Dedifferentiated amniotic fluid mesenchymal stem cell (primary cell): ENCODE data around the gene ROPN1B.
A peak's percentile ranks its signal among the peaks of the same experiment; 100 is the strongest.

Experiments
- DNase-seq: peaks from one replicate; pipeline ENCODE4 v3.0.0-alpha.2; 2016; ENCODE audit errors: extremely low spot score

The ROPN1B gene

GRCh38 chr3:126004692-126005091 lies 35.7 kb downstream of the ROPN1B start:
- DNase-seq, result no peak

DNA sequence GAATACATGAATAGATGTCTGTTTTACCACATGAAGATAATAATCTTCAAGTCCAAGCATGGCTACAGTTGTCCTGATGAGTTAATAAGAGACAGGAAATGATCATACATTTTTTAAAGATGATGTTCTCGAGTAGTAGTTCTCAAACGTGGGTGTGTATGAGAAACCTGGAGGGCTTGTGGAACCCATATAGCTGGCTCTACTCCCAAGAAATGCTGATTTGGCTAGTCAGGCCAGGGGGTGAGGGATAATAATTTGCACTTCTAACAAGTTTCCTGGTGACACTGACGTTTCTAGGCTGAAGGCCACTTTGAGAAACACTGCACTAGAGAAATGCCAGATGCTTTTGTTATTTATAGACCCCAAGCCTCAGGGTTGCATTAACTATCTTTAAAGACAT lies 37.0 kb downstream of the ROPN1B start:
- no peak for DNase-seq

DNA sequence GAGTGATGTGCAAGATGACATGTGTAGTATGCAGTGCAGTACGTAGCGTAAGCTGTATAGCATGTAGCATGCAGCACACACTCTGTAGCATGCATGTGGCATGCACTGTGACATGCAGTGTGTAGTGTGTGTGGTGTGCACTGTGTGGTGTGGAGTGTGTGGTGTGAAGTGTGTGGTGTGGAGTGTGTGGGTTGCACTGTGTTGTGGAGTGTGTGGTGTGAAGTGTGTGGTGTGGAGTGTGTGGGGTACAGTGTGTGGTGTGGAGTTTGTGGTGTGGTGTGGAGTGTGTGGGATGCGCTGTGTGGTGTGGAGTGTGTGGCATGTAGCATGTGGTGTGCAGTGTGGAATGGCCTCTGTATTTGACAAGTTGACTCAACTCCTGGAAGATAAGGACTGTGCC lies 39.2 kb downstream of the ROPN1B start:
- DNase-seq, result no peak

GRCh38 chr3:126009181-126009580 lies 40.2 kb downstream of the ROPN1B start:
- DNase-seq, result no peak

DNA sequence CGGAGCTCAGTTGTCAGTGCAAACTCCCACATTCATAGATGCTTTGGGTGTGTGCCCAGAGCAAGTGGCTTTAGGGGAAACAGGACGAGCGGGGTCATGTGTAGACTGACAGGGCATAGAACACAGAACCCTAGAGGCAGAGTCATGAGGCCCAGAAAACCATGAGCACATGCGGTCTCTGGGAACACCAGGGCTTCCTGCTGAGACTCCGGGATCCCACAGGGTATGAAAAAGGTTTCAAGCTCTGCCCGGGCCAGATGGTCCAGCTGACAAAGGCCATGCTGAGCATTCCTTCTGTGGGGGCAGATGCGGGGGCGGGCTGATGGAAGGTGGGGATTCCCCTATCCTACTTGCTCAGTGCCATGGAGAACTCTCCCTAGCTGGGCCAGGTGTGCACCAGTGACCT lies 44.8 kb downstream of the ROPN1B start:
- DNase-seq, result no peak

GRCh38 chr3:126014252-126014651 lies 45.3 kb downstream of the ROPN1B start:
- peak; percentile 51 for DNase-seq

DNA sequence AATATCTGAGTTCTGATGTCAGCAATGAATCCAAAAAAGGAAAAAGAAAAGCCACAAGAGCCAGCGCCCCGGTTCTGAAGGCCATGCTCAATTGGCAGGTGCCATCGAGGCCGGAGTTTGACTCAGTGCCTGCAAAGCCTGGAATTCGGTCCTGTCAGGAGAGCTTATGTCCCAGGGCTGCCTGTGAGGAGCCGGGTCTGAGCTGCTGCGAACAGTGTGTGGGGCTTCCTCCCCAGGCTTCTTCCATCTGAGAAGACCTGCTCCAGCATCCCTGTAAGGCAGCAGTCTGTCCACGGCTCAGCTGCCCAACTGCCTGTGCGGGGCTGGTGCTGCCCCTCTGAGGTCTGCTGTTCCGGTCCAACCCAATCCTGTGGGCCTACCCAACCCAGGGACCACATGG lies 46.1 kb downstream of the ROPN1B start:
- no peak for DNase-seq

DNA sequence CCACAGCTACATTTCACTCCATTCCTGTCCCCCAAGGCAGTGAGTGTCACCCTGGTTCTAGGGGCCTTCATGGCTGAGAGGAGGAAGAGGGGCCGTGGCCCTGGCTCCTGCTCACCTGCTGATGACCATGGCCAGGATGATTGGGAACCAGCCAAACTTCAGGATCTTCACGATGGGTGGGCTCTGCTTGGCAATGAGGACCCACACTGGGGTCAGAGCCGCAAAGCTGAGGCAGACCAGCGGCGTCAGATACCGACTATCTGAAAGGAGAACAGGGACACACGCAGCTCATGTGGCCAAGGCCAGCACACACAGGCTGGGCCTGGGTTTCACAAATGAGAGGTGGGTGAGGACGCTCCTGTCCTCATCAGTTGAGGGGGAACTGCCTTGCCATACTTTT lies 47.6 kb downstream of the ROPN1B start:
- DNase-seq, result no peak

GRCh38 chr3:126017362-126017761 lies 48.4 kb downstream of the ROPN1B start:
- DNase-seq, result no peak

GRCh38 chr3:126018545-126018944 lies 49.6 kb downstream of the ROPN1B start:
- DNase-seq, result no peak

GRCh38 chr3:126018995-126019394 lies 50.0 kb downstream of the ROPN1B start:
- no peak for DNase-seq

- DNase-seq, result no peak
These were observed 50.7 kb downstream of the ROPN1B start for GRCh38 chr3:126019683-126020082.

DNA sequence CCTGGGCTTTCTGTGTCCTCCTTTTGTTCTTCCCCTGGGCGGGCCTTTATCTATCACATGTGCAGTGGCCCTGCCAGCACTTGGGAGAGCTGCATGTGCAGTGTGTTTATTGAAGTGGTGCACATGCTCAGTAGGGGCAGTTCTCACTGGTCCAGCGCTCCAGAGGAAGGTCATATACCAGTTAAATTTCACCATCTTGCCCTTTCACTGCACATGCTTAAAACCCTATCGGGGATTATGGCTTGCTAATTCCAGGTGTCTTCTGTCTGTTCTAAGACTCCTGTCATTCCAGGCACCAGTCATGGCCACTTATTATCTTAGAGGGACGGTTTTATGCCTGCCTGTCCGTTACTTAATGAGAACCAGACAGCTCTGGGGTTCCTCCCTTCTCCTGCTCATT lies 52.2 kb downstream of the ROPN1B start:
- no peak for DNase-seq

- DNase-seq, result no peak
These were observed 52.7 kb downstream of the ROPN1B start for GRCh38 chr3:126021702-126022101.

GRCh38 chr3:126022741-126023359 lies 53.9 kb downstream of the ROPN1B start:
- DNase-seq, result no peak

DNA sequence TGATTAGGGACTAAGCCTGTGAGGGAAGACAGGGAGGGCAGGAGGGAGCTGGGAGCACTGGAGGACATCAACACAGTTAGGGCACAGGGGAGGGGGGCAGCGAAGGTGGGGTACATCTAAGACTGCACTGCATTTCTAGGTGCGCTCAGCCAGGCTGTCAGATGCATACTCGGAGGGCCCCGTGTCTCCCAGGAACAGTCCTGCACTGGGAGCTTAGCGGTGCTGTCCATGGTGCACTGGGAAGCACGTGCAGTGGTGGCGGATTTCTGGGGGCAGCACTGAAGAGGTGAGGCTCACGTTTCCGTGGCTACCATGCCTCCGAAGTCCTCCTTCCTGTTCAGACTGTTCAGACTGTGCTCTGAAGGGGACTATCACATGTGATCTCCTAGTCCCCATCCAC lies 54.4 kb downstream of the ROPN1B start:
- no peak for DNase-seq

GRCh38 chr3:126024049-126024854 lies 55.3 kb downstream of the ROPN1B start:
- no peak for DNase-seq

- no peak for DNase-seq
These were observed 56.2 kb downstream of the ROPN1B start for GRCh38 chr3:126025116-126025729.

DNA sequence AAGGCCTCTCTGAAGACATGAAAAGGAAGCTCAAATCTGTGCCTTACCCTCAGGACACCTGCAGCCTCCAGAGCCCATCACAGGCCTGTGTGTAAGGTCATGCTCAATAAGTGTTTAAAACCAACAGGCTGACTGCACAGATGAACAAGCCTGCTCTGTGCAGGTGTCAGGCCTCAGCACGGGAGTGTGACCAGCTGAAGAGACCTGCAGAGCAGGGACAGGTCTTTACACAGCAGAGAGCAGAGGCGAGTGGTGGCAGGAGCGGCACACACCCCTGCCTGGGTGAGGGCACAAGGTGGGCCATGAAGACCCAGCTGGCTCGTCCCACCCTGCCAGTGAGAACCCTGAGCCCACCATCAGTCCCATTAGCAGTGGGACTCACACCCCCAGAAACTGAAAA lies 56.9 kb downstream of the ROPN1B start:
- no peak for DNase-seq

- DNase-seq, result no peak
These were observed 57.3 kb downstream of the ROPN1B start for GRCh38 chr3:126026277-126026751.

DNA sequence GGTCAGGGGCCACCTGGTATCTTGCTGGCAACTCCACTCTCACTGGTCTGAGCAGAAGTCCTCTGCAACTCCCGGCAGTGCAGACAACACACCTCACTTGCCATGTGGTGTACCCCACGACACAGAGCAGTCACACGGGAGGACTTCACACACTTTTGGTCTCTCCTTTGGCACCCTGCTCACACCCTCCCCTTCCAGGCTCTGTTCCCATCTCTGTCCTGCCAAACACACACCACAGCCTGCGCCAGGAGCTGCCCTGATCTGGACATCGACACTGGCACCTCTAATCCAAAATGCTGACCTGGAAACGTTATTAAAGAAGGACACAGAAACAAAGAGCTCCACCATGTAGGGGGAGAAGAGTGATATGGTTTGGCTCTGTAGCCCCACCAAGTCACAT lies 57.8 kb downstream of the ROPN1B start:
- DNase-seq, result no peak

DNA sequence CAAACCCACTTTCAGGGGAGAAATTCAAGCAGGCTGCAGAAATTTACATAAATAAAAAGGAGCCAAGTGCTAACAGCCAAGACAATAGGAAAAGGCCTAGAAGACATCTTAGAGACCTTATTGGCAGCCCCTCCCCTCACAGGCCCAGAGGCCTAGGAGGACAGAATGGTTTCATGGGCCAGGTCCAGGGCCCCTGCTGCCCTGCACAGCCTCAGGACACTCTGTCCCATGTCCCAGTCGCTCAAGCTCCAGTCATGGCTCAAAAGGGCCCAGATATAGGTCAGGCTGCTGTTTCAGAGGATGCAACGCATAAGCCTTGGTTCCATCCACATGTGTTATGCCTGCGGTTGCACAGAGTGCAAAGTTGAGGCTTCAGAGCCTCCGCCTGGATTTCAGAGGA lies 59.1 kb downstream of the ROPN1B start:
- DNase-seq, result no peak

DNA sequence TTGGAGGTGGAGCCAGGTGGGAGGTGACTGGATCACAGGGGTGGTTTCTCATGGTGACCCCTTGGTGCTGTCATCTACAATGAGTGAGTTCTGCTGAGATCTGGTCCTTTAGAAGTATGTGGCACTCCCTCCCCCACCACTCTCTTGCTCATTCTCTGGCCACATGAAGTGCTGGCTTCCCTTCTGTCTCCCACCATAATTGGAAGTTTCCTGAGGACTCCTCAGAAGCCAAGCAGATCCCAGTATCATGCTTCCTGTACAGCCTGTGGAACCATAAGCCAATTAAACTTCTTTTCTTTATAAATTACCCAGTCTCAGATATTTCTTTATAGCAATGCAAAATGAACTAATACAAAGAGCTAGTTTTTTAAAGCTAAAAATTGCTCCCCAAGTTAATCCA lies 60.3 kb downstream of the ROPN1B start:
- no peak for DNase-seq
